ENCODE results near the gene MFAP3.

Gene MFAP3

GRCh38 chr5:154092356-154093141 is 53.8 kb downstream of the MFAP3 start:
- no peak for DNase-seq (ENCODE audit: low read depth in 2 of 2)

- no peak for DNase-seq (ENCODE audit: low read depth in 2 of 2)
Observed at GRCh38 chr5:154093142-154093532, 54.4 kb downstream of the MFAP3 start.

GRCh38 chr5:154095904-154096303 is 57.1 kb downstream of the MFAP3 start:
- no peak for DNase-seq (ENCODE audit: low read depth in 2 of 2)

GRCh38 chr5:154097031-154097430 is 58.3 kb downstream of the MFAP3 start:
- no peak for DNase-seq (ENCODE audit: low read depth in 2 of 2)

GRCh38 chr5:154098465-154098864 is 59.7 kb downstream of the MFAP3 start:
- DNase-seq (ENCODE audit: low read depth in 2 of 2) = no peak

- DNase-seq (ENCODE audit: low read depth in 2 of 2) = no peak
Observed at GRCh38 chr5:154101184-154101583, 62.4 kb downstream of the MFAP3 start.

GRCh38 chr5:154103233-154103632 is 64.5 kb downstream of the MFAP3 start:
- DNase-seq (ENCODE audit: low read depth in 2 of 2) = no peak
